GM12801 (cell line): ENCODE measurements around the gene ORC1.

Source experiments
- CTCF ChIP-seq: IDR thresholded peaks from one replicate; pipeline ENCODE4 v1.5.1; 2011; ENCODE audit warnings: control low read depth; ENCODE audit not compliant: insufficient read length; ENCODE audit errors: extremely low read depth

ORC1 gene

GRCh38 chr1:52393174-52393573 is 11.0 kb downstream of the ORC1 start:
- TF ChIP-seq CTCF, result no peak

GRCh38 chr1:52386458-52386857 is 17.8 kb downstream of the ORC1 start:
- TF ChIP-seq CTCF, result no peak

- no peak for TF ChIP-seq CTCF
These were observed 18.8 kb downstream of the ORC1 start for GRCh38 chr1:52385376-52385775.

GRCh38 chr1:52368383-52369172 is 35.6 kb downstream of the ORC1 start:
- no peak for TF ChIP-seq CTCF

GRCh38 chr1:52367272-52367671 is 37.0 kb downstream of the ORC1 start:
- no peak for TF ChIP-seq CTCF

GRCh38 chr1:52366517-52366827 is 37.8 kb downstream of the ORC1 start:
- no peak for TF ChIP-seq CTCF

- TF ChIP-seq CTCF, result no peak
These were observed 38.3 kb downstream of the ORC1 start, which contains the start of gene CC2D1B for GRCh38 chr1:52365746-52366516. CC2D1B (minus strand) TSS chr1:52366205; CDS start chr1:52364620, 1,585 bp downstream.
